GM15510 (cell line): ENCODE measurements around the gene LYST.
A peak's percentile ranks its signal among the peaks of the same experiment; 100 is the strongest.

ENCODE experiments used
- POLR2A ChIP-seq: IDR thresholded peaks from 3 replicates; pipeline ENCODE4 v1.6.1; 2011; ENCODE audit warnings: borderline replicate concordance; ENCODE audit not compliant: insufficient read length; ENCODE audit errors: extremely low read depth

LYST gene

GRCh38 chr1:235888119-235888643, 21.5 kb upstream of the LYST start:
- TF ChIP-seq POLR2A = no peak

- TF ChIP-seq POLR2A = no peak
These were observed 21.0 kb upstream of the LYST start for GRCh38 chr1:235887676-235888075.

- TF ChIP-seq POLR2A = no peak
These were observed 19.1 kb upstream of the LYST start for GRCh38 chr1:235885655-235886262.

DNA sequence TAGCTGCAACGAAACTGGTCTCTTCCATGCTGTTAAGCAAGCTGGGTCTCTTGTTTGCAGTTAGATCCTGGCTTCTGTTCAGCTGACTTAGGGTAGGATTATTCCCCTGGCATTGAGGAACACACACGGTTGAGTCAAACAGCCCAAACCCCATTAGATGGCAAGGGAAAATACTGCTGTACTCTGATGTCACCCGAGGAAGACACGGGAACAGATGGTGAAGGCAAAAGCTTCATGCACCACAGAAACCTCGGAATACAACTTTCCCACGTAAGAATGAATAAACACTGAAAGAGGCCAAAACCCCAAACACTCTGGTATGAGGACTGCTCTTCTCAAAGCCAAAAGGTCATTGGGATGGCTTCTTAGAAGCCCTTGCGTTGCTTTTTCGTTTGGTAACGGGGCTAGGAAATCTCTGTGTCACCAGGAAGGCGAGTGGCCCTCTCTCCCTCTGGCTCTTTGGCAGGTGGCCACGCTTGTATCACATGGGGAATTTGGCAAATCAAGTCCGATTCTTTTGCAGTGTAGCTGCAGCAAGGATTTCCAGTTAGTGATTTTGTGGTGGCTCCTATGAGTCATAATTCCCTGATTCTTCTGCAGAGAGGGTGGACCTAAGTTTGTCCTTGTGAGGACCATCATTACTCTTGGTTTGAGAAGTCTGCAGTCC, 16.7 kb upstream of the LYST start:
- no peak for TF ChIP-seq POLR2A

GRCh38 chr1:235882816-235883215, 16.1 kb upstream of the LYST start:
- TF ChIP-seq POLR2A = no peak

- TF ChIP-seq POLR2A = no peak
These were observed 15.4 kb upstream of the LYST start for GRCh38 chr1:235881930-235882700.

DNA sequence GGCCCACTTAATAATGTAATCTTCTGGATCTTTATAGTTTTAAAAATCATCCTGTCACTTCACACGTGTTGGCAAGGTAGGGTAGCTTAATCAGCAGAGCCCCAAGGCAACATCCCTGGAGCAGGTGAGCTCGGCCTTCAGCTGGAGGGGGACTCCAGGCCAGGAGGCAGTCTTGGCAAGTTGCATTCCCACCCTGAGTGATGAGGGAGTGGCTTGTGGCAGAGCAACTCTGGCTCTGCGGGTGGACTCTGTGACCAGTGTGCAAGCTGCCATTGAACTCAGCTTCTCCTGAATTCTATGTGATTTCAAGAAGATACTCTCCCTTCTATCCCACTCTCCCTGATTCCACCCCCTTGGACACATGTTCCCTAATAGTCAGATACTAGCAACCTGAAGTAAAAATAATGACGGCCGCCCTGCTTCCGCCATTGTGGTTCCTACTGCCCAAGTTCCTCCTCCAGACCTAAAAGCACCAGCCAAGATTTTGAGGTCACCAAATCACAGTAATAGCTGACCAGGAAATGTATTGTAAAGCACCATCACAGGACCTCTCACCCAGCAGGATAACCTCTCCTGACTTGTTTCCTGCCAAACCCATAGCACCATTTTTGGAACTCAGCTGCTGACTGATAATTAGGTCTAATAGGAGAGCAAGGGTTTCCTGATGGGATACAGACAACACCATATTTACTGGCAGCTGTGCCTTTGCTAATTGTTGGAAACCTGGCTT, 11.5 kb upstream of the LYST start:
- no peak for TF ChIP-seq POLR2A

GRCh38 chr1:235876402-235876841, 9.7 kb upstream of the LYST start:
- TF ChIP-seq POLR2A = no peak

GRCh38 chr1:235875036-235875597, 8.4 kb upstream of the LYST start:
- no peak for TF ChIP-seq POLR2A

GRCh38 chr1:235874261-235874660, 7.6 kb upstream of the LYST start:
- no peak for TF ChIP-seq POLR2A

- no peak for TF ChIP-seq POLR2A
These were observed 6.9 kb upstream of the LYST start for GRCh38 chr1:235873571-235873970.

DNA sequence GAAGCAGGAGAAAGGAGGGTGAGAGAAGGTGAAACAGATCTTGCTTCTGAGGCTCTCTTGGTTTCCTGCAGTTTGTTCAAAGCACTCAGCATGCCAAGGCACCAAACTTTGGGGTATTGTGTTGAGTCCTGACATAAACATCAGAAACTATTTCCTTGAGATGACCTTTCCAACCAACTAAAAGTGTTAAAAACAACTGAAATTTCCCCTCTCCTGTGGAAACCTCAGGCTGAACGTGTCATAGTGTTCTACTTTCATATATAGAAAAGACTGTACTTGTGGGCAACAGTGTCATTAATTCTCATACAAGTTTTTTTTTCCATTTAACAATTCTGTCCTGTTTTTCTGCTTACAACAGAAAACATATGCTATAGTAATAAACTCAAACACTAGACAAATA, 6.3 kb upstream of the LYST start:
- TF ChIP-seq POLR2A = no peak

DNA sequence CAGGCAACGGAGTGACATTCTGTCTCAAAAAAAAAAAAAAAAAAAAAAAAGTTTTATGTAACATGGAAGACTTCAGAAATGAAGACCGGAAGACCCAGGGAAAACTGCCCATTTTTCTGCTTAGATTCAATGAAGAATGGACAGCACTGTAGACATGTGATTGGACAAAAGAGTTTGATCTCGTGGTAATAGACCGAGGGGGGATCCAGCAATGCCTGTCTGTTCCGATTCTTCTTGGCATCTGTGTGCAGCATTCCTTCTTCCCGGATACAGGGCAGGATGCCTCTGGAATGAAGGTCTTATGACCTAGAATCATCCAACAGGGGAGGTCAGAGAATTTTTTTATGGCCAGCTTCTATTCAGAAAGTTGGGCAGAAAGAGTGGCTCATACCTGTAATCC, 5.6 kb upstream of the LYST start:
- no peak for TF ChIP-seq POLR2A

DNA sequence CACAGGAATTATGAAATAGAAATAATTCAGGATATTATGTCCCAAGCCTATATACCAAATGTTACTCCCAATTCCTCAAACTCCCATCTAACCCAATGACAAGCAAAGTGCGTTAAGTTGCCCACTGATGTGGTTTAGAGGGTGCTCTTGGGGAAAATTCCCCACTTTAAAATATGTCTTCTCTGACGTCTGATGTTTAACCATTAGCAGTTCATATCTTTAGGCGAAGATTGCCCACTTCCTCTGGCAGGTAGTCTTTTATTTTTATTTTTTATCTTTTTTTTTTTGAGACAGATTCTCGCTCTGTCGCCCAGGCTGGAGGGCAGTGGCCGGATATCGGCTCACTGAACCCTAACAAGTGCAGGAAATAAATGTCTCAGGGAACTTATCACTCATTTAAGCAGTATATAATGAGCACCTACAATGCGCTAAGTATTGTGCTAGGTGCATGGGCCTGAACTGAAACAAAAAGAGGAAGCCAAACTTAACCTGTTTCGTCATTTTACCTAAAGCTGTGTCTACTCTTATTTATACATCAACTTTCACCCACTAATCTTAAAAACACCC, 1.3 kb upstream of the LYST start:
- no peak for TF ChIP-seq POLR2A

DNA sequence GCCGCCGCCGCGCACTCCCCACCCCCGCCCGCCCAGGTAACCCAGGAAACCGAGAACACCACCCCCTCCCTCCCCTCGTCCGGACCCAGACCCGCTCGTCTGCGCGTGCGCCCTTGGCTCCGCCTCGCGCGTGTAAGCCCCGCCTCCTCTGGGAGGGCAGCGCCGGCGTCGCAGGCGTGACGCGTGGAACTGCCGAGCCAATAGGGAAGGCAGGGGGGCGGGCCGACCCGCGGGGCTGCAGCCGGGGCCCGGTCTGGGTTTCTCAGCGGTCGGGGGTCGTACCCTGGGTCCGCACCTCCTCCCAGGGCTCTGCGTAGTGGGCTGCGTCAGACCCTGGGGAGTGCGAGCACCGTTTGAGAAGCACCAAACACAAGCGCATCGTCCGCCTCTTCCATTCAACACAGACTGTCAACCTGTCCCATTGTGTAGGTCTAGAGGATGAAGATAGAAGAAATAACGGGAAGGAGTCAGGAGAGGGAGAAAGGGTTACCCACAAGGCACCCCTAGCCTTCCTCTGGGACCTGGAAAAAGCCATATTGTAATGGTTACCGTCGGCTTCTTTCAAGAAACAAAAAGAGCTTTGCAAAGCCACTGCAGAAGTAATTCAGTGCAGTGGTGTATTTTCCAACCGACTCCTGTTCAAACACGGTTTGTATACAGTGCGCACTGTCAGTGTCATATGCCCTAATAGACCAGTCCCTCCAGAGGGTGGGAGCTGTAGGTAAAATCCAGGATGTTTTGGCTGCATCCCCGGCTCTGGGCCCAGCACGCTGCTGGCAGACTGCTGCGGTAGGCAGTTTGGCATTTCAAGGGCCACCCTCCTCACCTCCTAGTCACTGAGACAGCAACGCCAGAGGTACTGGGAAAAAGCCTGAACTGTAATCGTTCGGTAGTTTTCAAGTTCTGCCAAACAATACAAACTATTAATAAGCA, 473 bp upstream of the LYST start:
- TF ChIP-seq POLR2A = peak; percentile 89
